H9 (cell line): ENCODE measurements around the gene ZC3H18. TPM values are rescaled to one million over a fixed set of nuclear protein-coding genes. Genes with fewer than 3 reads are reported as not detected.

ENCODE experiments used
- DNase-seq: peaks from one replicate; pipeline ENCODE4 v3.0.0-alpha.2; 2017
- H2AFZ ChIP-seq: one replicate; pipeline ENCODE4 v1.6.1; 2013; ENCODE audit warnings: mild to moderate bottlenecking, low read length, control low read depth, moderate library complexity
- H2AK5ac ChIP-seq: 2 replicates; pipeline ENCODE4 v1.6.1; 2013; ENCODE audit warnings: low read length, control low read depth, mixed read lengths; ENCODE audit not compliant: insufficient read length
- H2BK120ac ChIP-seq: one replicate; pipeline ENCODE4 v1.6.1; 2013; ENCODE audit warnings: low read depth, mild to moderate bottlenecking, low read length, control low read depth, inconsistent platforms; ENCODE audit not compliant: poor library complexity, severe bottlenecking
- H2BK12ac ChIP-seq: 2 replicates; pipeline ENCODE4 v1.6.1; 2013; ENCODE audit warnings: low read length, control low read depth, mixed read lengths, low read depth; ENCODE audit not compliant: insufficient read length
- H2BK15ac ChIP-seq: 2 replicates; pipeline ENCODE4 v1.6.1; 2013; ENCODE audit warnings: low read depth, low read length, control low read depth
- H2BK20ac ChIP-seq: one replicate; pipeline ENCODE4 v1.6.1; 2013; ENCODE audit warnings: low read depth, mild to moderate bottlenecking, low read length, control low read depth, inconsistent platforms; ENCODE audit not compliant: poor library complexity, severe bottlenecking
- H2BK5ac ChIP-seq: 2 replicates; pipeline ENCODE4 v1.6.1; 2013; ENCODE audit warnings: low read length, control low read depth, mixed read lengths; ENCODE audit not compliant: insufficient read length
- H3K14ac ChIP-seq: 2 replicates; pipeline ENCODE4 v1.6.1; 2013; ENCODE audit warnings: low read length, control low read depth; ENCODE audit not compliant: insufficient read depth
- H3K18ac ChIP-seq: 2 replicates; pipeline ENCODE4 v1.6.1; 2013; ENCODE audit warnings: low read depth, mild to moderate bottlenecking, mixed read lengths, low read length, control low read depth; ENCODE audit not compliant: insufficient read length
- H3K23ac ChIP-seq: 2 replicates; pipeline ENCODE4 v1.6.1; 2013; ENCODE audit warnings: low read length, control low read depth, mixed read lengths, low read depth; ENCODE audit not compliant: insufficient read length
- H3K23me2 ChIP-seq: 2 replicates; pipeline ENCODE4 v1.6.1; 2013; ENCODE audit warnings: low read depth, mild to moderate bottlenecking, mixed read lengths, low read length, control low read depth; ENCODE audit not compliant: insufficient read length, poor library complexity, severe bottlenecking
- H3K27ac ChIP-seq: 2 replicates; pipeline ENCODE4 v1.5.1; 2013; ENCODE audit warnings: low read length, control low read depth, mixed read lengths, low read depth; ENCODE audit not compliant: insufficient read length
- H3K27me3 ChIP-seq: 2 replicates; pipeline ENCODE4 v1.6.1; 2013; ENCODE audit warnings: low read length, control low read depth, inconsistent platforms; ENCODE audit not compliant: insufficient read depth
- H3K4ac ChIP-seq: 2 replicates; pipeline ENCODE4 v1.6.1; 2013; ENCODE audit warnings: low read depth, mild to moderate bottlenecking, control low read depth, inconsistent platforms, low read length, moderate library complexity
- H3K4me1 ChIP-seq: 2 replicates; pipeline ENCODE4 v1.6.1; 2013; ENCODE audit warnings: low read length, control low read depth, inconsistent platforms; ENCODE audit not compliant: insufficient read depth
- H3K4me2 ChIP-seq: 2 replicates; pipeline ENCODE4 v1.6.1; 2013; ENCODE audit warnings: low read length, control low read depth, mixed read lengths; ENCODE audit not compliant: insufficient read length, insufficient read depth
- H3K56ac ChIP-seq: 2 replicates; pipeline ENCODE4 v1.6.1; 2013; ENCODE audit warnings: low read depth, mild to moderate bottlenecking, mixed read lengths, low read length, control low read depth; ENCODE audit not compliant: insufficient read length
- H3K79me1 ChIP-seq: 2 replicates; pipeline ENCODE4 v1.6.1; 2013; ENCODE audit warnings: low read depth, mild to moderate bottlenecking, moderate library complexity, low read length, control low read depth, inconsistent platforms; ENCODE audit not compliant: insufficient read depth, poor library complexity, severe bottlenecking
- H3K79me2 ChIP-seq: 2 replicates; pipeline ENCODE4 v1.6.1; 2013; ENCODE audit warnings: low read length, control low read depth, inconsistent platforms; ENCODE audit not compliant: insufficient read depth
- H3K9ac ChIP-seq: 2 replicates; pipeline ENCODE4 v1.6.1; 2013; ENCODE audit warnings: low read length, control low read depth, mixed read lengths; ENCODE audit not compliant: insufficient read length; ENCODE audit errors: extremely low read depth
- H3K9me3 ChIP-seq: one replicate; pipeline ENCODE4 v1.6.1; 2013; ENCODE audit warnings: low read depth, low read length, inconsistent platforms; ENCODE audit not compliant: control insufficient read depth
- H3T11ph ChIP-seq: one replicate; pipeline ENCODE4 v1.6.1; 2013; ENCODE audit warnings: mild to moderate bottlenecking, low read length, control low read depth, inconsistent platforms
- H4K20me1 ChIP-seq: one replicate; pipeline ENCODE4 v1.6.1; 2013; ENCODE audit not compliant: control insufficient read depth, insufficient read length, insufficient read depth
- H4K5ac ChIP-seq: 2 replicates; pipeline ENCODE4 v1.6.1; 2013; ENCODE audit warnings: low read depth, mild to moderate bottlenecking, mixed read lengths, low read length, control low read depth; ENCODE audit not compliant: insufficient read length
- H4K8ac ChIP-seq: replicated peaks from 2 replicates; pipeline ENCODE4 v1.6.1; 2013; ENCODE audit warnings: low read length, control low read depth, mixed read lengths, low read depth; ENCODE audit not compliant: insufficient read length
- H4K91ac ChIP-seq: 2 replicates; pipeline ENCODE4 v1.6.1; 2013; ENCODE audit warnings: low read depth, mild to moderate bottlenecking, moderate library complexity, mixed read lengths, low read length, control low read depth; ENCODE audit not compliant: insufficient read length
- H3K27ac Mint-ChIP-seq, 3 experiments: 2 replicates in 2 of 3; 3 replicates in 1 of 3; pipeline ENCODE4 v1.8.0; 2020 to 2021; ENCODE audit warnings: mixed read lengths in 3 of 3, mild to moderate bottlenecking in 1 of 3, moderate library complexity in 1 of 3
- H3K27me3 Mint-ChIP-seq: 2 replicates; pipeline ENCODE4 v1.8.0; 2021; ENCODE audit warnings: low read depth, mild to moderate bottlenecking, moderate library complexity, mixed read lengths
- H3K36me3 Mint-ChIP-seq, 3 experiments: 2 replicates in 2 of 3; 3 replicates in 1 of 3; pipeline ENCODE4 v1.8.0; 2020 to 2021; ENCODE audit warnings: low read depth in 3 of 3, mixed read lengths in 3 of 3; ENCODE audit not compliant: insufficient read depth in 1 of 3
- H3K4me1 Mint-ChIP-seq, 2 experiments: 2 replicates each; pipeline ENCODE4 v1.8.0; 2020; ENCODE audit warnings: mixed read lengths in 2 of 2
- H3K4me3 Mint-ChIP-seq, 2 experiments: 2 replicates in 1 of 2; 3 replicates in 1 of 2; pipeline ENCODE4 v1.8.0; 2020 to 2021; ENCODE audit warnings: mild to moderate bottlenecking in 2 of 2, mixed read lengths in 2 of 2, moderate library complexity in 1 of 2
- H3K9me3 Mint-ChIP-seq, 2 experiments: 2 replicates in 1 of 2; 3 replicates in 1 of 2; pipeline ENCODE4 v1.8.0; 2020; ENCODE audit warnings: mild to moderate bottlenecking in 2 of 2, mixed read lengths in 2 of 2, moderate library complexity in 1 of 2
- CTCF ChIP-seq: fragments of 200-600 bp; sonication (generic); conservative IDR thresholded peaks from 3 replicates; pipeline ENCODE4 v1.8.0; 2021; ENCODE audit warnings: antibody characterized with exemption, mild to moderate bottlenecking
- WGBS: extraction: QIAGEN DNeasy Blood & Tissue Kit; methylation state at CpG from one replicate; pipeline ENCODE4 v1.1.7; 2013; ENCODE audit warnings: missing lambda C conversion rate, low lambda C conversion rate, mixed read lengths; ENCODE audit not compliant: insufficient read length; ENCODE audit errors: extremely low coverage; 5-methylcytosine and 5-hydroxymethylcytosine counted together
- total RNA-seq: library from RNA; stranded (reverse); gene quantifications from 2 replicates; pipeline ENCODE4 v1.2.1, GENCODE V29; 2021

ZC3H18 gene
- total RNA-seq, 1 experiment from 2014 or later, result 69.7 TPM

- Histone ChIP-seq H2BK15ac (no peak overlapping the region), H2BK120ac (no peak overlapping the region), H3K23ac (no peak overlapping the region), H2AK5ac (no peak overlapping the region), H3K27me3 (no peaks in the 10 kb centered on the region), H2BK12ac (no peak overlapping the region), H3K14ac (no peak overlapping the region), H3K4ac (no peak overlapping the region), H3K4me1 (no peaks in the 10 kb centered on the region), H3K4me2 (no peak overlapping the region), H2BK5ac (no peak overlapping the region), H3K79me1 (no peaks in the 10 kb centered on the region), H3T11ph (no peak overlapping the region), H4K91ac (no peak overlapping the region), H3K9ac (no peak overlapping the region), H3K79me2 (no peaks in the 10 kb centered on the region), H4K5ac (no peak overlapping the region), H2AFZ (no peak overlapping the region), H3K27ac (no peak overlapping the region), H3K18ac (no peak overlapping the region), H3K23me2 (no peaks in the 10 kb centered on the region), H4K8ac (no peak overlapping the region), H3K56ac (no peak overlapping the region), H2BK20ac (no peak overlapping the region), H3K9me3 (no peaks in the 10 kb centered on the region), H4K20me1 (no peaks in the 10 kb centered on the region)
- Mint-ChIP-seq H3K27ac (no peak overlapping the region; a peak in 1 of 7 replicates), H3K9me3 (peaks cover 18 to 20% of the 10 kb centered on the region in 2 experiments), H3K27me3 (peaks cover 59% of the 10 kb centered on the region), H3K4me3 (no peak overlapping the region; a peak in 1 of 5 replicates), H3K4me1 (peaks cover 0 to 35% of the 10 kb centered on the region in 2 experiments), H3K36me3 (peaks cover 2 to 12% (median 6%) of the 10 kb centered on the region in 3 experiments; a peak in 5 of 7 replicates)
- no CpG with 5 or more reads among the region's 15 CpGs for WGBS
- TF ChIP-seq CTCF, result no peak
- DNase-seq, result no peak
These were observed 28.2 kb upstream of the ZC3H18 start for GRCh38 chr16:88541831-88542616.
